ENCODE results near the gene EEA1.

Gene EEA1

DNA sequence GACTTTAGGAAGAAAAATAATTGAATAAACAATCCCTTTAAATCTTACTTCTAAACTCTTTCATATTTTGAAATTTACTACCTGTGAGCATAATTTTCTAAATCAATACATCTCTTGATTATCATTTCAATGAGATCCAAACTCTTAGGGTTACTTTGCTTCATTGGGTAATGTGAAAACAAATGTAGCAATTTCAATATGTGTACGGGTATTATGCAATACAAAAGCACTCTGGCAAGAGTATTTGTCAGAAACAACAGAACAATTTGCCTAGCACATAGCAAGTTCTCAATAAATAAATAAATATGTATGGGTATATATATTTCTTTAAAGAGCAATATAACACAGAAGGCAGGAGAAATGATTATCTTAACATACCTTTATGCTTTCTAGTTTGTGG is 149.2 kb downstream of the EEA1 start:
- Histone ChIP-seq H3K4me3 (no peak overlapping the region), H3K27ac (no peak overlapping the region), H3K9ac (ENCODE audit: insufficient read length) (no peak overlapping the region), H3K36me3 (ENCODE audit: insufficient read depth, low read length) (peaks cover 23% of the 10 kb centered on the region; the same call in 1 of the 2 replicates), H3K9me3 (ENCODE audit: low read depth, low read length) (no peaks in the 10 kb centered on the region)
- no peak for DNase-seq (ENCODE audit: low read depth, low spot score)
- TF ChIP-seq FOXP2 (optimal IDR thresholded peaks at IDR 0.05; ENCODE audit: control extremely low read depth, extremely low read length, insufficient read depth) (no peak), EZH2 (IDR thresholded peaks at IDR 0.05) (no peak), POLR2AphosphoS5 (IDR thresholded peaks at IDR 0.05; ENCODE audit: borderline replicate concordance, low read depth, low read length) (no peak)

DNA sequence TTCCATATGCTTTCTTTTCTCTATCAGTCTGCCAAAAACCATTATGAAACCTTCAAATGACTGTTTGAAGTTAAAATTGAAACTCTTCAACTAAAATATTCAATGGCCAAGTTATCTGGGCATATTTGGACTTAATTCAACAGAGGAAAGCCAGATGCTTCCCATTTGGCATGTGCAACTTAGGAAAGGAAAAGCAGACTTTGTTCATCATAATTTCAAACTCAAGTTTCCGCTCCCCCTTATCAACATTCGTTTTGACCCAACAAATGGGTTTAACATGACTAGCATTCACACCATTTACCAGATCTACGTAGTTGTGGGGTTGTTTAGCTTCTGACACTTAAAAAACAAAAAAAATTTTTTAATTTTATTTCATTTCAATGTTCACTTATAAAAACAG is 150.6 kb downstream of the EEA1 start:
- TF ChIP-seq EZH2 (IDR thresholded peaks at IDR 0.05), result no peak
- TF ChIP-seq FOXP2 (optimal IDR thresholded peaks at IDR 0.05; ENCODE audit: control extremely low read depth, extremely low read length, insufficient read depth), result no peak
- no peak for TF ChIP-seq POLR2AphosphoS5 (IDR thresholded peaks at IDR 0.05; ENCODE audit: borderline replicate concordance, low read depth, low read length)
- no peak overlapping the region for H3K9ac ChIP-seq (ENCODE audit: insufficient read length)
- H3K9me3 ChIP-seq (ENCODE audit: low read depth, low read length), result no peaks in the 10 kb centered on the region
- H3K27ac ChIP-seq, result no peak overlapping the region
- H3K36me3 ChIP-seq (ENCODE audit: insufficient read depth, low read length), result peaks cover 23% of the 10 kb centered on the region; the same call in 1 of the 2 replicates
- no peak for DNase-seq (ENCODE audit: low read depth, low spot score)
- no peak overlapping the region for H3K4me3 ChIP-seq

DNA sequence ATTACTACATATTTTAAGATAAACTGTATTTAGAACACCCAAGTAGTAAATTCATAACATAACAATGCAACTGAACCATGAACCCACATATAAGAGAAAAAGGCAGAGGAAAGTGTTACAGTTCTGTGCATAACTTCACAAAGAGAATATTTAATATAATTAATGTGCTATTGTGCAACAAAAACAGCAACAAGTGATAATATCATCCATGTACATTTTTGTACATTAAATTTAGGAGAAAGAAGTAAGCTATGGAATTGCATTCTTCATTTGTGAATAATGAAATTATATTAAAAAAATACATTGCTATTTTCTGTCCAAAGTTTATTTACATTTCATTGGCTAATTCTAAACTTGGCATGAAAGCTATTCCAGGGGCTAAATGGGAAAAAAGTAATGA is 153.7 kb downstream of the EEA1 start:
- TF ChIP-seq POLR2AphosphoS5 (IDR thresholded peaks at IDR 0.05; ENCODE audit: borderline replicate concordance, low read depth, low read length), result no peak
- TF ChIP-seq EZH2 (IDR thresholded peaks at IDR 0.05), result no peak
- TF ChIP-seq FOXP2 (optimal IDR thresholded peaks at IDR 0.05; ENCODE audit: control extremely low read depth, extremely low read length, insufficient read depth), result no peak
- no peak for DNase-seq (ENCODE audit: low read depth, low spot score)
- H3K27ac ChIP-seq, result no peak overlapping the region
- no peak overlapping the region for H3K9ac ChIP-seq (ENCODE audit: insufficient read length)
- peaks cover 15% of the 10 kb centered on the region; the same call in 1 of the 2 replicates for H3K36me3 ChIP-seq (ENCODE audit: insufficient read depth, low read length)
- H3K9me3 ChIP-seq (ENCODE audit: low read depth, low read length), result no peaks in the 10 kb centered on the region
- H3K4me3 ChIP-seq, result no peak overlapping the region

DNA sequence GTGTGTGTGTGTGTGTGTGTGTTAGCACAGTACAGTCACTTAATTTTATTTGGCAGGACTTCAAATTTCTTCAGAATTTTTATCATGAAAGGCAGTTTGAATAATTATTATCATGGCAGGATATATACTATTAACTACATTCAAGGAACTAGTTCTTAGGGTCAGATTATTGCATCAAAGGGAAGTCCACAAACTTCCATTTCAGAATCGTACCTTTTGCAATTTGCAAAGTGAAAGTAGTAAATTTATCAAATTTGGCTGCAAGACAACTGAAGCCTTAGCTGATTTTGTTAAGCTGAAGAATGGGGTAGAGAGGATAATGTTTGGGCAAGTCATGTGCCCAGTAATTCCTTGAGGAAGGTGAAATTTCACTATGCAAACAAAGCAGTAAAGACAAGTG is 158.1 kb downstream of the EEA1 start:
- Histone ChIP-seq H3K36me3 (ENCODE audit: insufficient read depth, low read length) (peaks cover 4% of the 10 kb centered on the region; the same call in 1 of the 2 replicates), H3K9ac (ENCODE audit: insufficient read length) (no peak overlapping the region), H3K27ac (peak overlapping the region; percentile 14; the same call in 1 of the 2 replicates), H3K4me3 (no peak overlapping the region), H3K9me3 (ENCODE audit: low read depth, low read length) (no peaks in the 10 kb centered on the region)
- DNase-seq (ENCODE audit: low read depth, low spot score), result no peak
- TF ChIP-seq EZH2 (IDR thresholded peaks at IDR 0.05) (no peak), FOXP2 (optimal IDR thresholded peaks at IDR 0.05; ENCODE audit: control extremely low read depth, extremely low read length, insufficient read depth) (no peak), POLR2AphosphoS5 (IDR thresholded peaks at IDR 0.05; ENCODE audit: borderline replicate concordance, low read depth, low read length) (no peak)

DNA sequence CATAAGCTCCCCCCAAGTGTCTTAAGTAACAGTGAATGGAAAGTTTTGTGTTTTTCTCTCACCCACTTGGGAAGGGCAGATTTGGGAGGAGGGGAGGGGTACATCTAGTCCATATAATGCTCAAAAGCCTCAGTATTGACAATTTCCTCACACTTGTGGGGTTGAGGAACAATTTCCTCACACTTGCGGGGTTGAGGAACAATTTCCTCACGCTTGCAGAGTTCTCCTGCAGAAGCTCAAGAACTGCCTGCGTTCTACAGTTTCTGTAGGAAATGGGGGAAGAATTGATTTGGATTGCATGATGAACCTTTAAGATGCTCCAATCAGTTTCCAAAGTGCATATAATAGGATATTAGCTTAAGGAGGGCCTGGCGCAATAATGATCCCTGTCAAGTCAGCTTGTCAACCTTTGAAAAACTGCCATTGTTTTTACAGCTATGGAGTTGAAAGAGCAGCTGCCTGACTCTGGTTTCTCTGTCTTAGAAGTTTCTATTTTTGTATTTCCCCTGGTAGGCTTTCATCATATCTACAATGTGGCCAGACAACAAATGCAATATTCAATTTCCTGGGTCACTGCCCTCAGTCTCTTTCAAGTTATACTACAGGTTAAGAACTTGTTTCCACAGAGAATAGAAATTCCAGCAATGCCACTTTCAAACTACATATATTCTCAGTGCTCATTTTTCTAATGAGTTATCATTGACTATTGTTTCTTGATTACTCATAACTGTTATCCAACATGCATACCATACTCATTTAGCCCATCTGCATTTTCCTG is 159.8 kb downstream of the EEA1 start:
- DNase-seq (ENCODE audit: low read depth, low spot score), result no peak
- H3K9ac ChIP-seq (ENCODE audit: insufficient read length), result no peak overlapping the region
- H3K27ac ChIP-seq, result no peak overlapping the region
- no peaks in the 10 kb centered on the region; the same call in 1 of the 2 replicates for H3K36me3 ChIP-seq (ENCODE audit: insufficient read depth, low read length)
- no peak for TF ChIP-seq POLR2AphosphoS5 (IDR thresholded peaks at IDR 0.05; ENCODE audit: borderline replicate concordance, low read depth, low read length)
- no peak overlapping the region for H3K4me3 ChIP-seq
- H3K9me3 ChIP-seq (ENCODE audit: low read depth, low read length), result no peaks in the 10 kb centered on the region

DNA sequence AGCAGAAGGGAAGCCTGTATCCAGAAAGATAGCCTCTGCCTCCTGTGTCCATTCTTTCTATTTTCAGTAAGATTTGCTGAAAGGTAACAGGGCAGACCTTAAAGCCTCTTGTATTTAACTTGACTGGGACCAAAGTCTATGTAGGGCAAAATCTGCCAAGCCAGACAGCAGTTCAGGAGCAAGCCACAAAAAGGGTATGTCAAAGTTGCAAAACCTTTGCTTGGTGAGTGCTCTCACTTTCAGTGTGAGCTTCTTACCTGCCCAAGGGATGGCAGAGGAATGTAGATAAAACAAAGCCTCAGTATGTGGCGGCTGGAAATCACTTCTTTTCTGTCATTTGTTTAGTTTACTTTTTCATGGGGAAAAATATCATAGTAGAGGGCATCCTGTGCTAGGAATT is 163.2 kb downstream of the EEA1 start:
- H3K4me3 ChIP-seq, result no peak overlapping the region
- no peaks in the 10 kb centered on the region for H3K9me3 ChIP-seq (ENCODE audit: low read depth, low read length)
- no peak overlapping the region for H3K27ac ChIP-seq
- no peaks in the 10 kb centered on the region for H3K36me3 ChIP-seq (ENCODE audit: insufficient read depth, low read length)
- TF ChIP-seq POLR2AphosphoS5 (IDR thresholded peaks at IDR 0.05; ENCODE audit: borderline replicate concordance, low read depth, low read length) (no peak), EZH2 (IDR thresholded peaks at IDR 0.05) (no peak), FOXP2 (optimal IDR thresholded peaks at IDR 0.05; ENCODE audit: control extremely low read depth, extremely low read length, insufficient read depth) (no peak)
- no peak for DNase-seq (ENCODE audit: low read depth, low spot score)
- H3K9ac ChIP-seq (ENCODE audit: insufficient read length), result no peak overlapping the region

DNA sequence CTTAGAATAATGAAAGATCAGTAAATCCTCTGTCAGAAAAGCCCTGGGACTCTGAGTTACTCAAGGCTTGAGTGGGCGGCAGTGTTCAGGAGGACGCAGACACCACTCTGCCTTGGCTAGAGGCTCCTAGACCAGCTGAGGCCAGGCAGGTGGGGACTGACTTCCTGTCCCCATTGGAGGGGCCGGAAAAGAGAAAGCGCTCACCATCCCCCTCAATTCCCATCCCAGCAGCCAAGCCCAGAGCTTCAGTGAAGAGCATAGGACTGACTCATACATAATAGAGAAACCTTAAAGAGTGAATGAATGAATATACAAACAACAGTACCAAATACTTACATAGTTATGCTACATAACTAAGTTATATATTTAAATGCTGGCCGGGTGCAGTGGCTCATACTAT is 164.3 kb downstream of the EEA1 start:
- DNase-seq (ENCODE audit: low read depth, low spot score), result no peak
- TF ChIP-seq POLR2AphosphoS5 (IDR thresholded peaks at IDR 0.05; ENCODE audit: borderline replicate concordance, low read depth, low read length) (no peak), FOXP2 (optimal IDR thresholded peaks at IDR 0.05; ENCODE audit: control extremely low read depth, extremely low read length, insufficient read depth) (no peak), EZH2 (IDR thresholded peaks at IDR 0.05) (no peak)
- Histone ChIP-seq H3K36me3 (ENCODE audit: insufficient read depth, low read length) (no peaks in the 10 kb centered on the region), H3K4me3 (no peak overlapping the region), H3K9me3 (ENCODE audit: low read depth, low read length) (no peaks in the 10 kb centered on the region), H3K9ac (ENCODE audit: insufficient read length) (no peak overlapping the region), H3K27ac (no peak overlapping the region)

DNA sequence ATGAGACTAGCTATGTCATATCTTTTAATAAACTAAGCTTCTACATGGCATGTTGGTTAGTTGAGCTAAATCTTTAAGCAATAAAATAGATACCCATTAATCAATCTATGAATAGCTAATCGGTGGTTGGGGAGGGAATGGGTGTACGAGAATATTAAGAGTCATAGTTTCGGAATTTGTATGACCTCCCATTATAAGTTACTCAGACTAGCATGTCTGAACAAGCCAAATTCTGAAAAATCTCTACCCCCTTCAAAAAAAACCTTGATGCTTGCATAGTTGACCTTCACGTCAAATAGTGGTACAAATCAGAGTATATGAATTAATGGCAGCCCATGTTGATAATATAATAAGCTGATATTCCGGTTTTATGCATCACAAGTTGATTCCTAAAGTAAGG is 166.3 kb downstream of the EEA1 start:
- Histone ChIP-seq H3K9me3 (ENCODE audit: low read depth, low read length) (no peaks in the 10 kb centered on the region), H3K9ac (ENCODE audit: insufficient read length) (no peak overlapping the region), H3K27ac (no peak overlapping the region), H3K4me3 (no peak overlapping the region), H3K36me3 (ENCODE audit: insufficient read depth, low read length) (no peaks in the 10 kb centered on the region)
- TF ChIP-seq EZH2 (IDR thresholded peaks at IDR 0.05) (no peak), FOXP2 (optimal IDR thresholded peaks at IDR 0.05; ENCODE audit: control extremely low read depth, extremely low read length, insufficient read depth) (no peak)
- no peak for DNase-seq (ENCODE audit: low read depth, low spot score)

Data from SK-N-MC (cell line).